Stomach (tissue), 4 donors: ENCODE results near the gene SCAMP5.
A peak's percentile ranks its signal among the peaks of the same experiment; 100 is the strongest.

Source experiments
- CTCF ChIP-seq, 7 experiments: fragments of 450-650 bp in 4 of 7; fragments of 200-600 bp in 3 of 7; sonication (generic) in 3 of 7; IDR thresholded peaks; one replicate each; pipeline ENCODE4 v1.5.1; 2016 to 2019; ENCODE audit warnings: antibody characterized with exemption in 7 of 7, control low read depth in 2 of 7, mild to moderate bottlenecking in 1 of 7
- POLR2A ChIP-seq, 4 donors: fragments of 450-650 bp; IDR thresholded peaks; one replicate each; pipeline ENCODE4 v1.6.1; 2016; ENCODE audit warnings: antibody characterized with exemption in 4 of 4, control low read depth in 2 of 4, mild to moderate bottlenecking in 1 of 4, moderate library complexity in 1 of 4

- peak in 5 of 7 experiments; percentile 90 to 98 (median 94) for TF ChIP-seq CTCF (IDR thresholded peaks at IDR 0.05)
- TF ChIP-seq POLR2A (IDR thresholded peaks at IDR 0.05) = no peak
These were observed 34.1 kb downstream of the SCAMP5 start for GRCh38 chr15:75029378-75030022.
